ENCODE results near the gene CRYL1.

- TF ChIP-seq, protein P1, sequence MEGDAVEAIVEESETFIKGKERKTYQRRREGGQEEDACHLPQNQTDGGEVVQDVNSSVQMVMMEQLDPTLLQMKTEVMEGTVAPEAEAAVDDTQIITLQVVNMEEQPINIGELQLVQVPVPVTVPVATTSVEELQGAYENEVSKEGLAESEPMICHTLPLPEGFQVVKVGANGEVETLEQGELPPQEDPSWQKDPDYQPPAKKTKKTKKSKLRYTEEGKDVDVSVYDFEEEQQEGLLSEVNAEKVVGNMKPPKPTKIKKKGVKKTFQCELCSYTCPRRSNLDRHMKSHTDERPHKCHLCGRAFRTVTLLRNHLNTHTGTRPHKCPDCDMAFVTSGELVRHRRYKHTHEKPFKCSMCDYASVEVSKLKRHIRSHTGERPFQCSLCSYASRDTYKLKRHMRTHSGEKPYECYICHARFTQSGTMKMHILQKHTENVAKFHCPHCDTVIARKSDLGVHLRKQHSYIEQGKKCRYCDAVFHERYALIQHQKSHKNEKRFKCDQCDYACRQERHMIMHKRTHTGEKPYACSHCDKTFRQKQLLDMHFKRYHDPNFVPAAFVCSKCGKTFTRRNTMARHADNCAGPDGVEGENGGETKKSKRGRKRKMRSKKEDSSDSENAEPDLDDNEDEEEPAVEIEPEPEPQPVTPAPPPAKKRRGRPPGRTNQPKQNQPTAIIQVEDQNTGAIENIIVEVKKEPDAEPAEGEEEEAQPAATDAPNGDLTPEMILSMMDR (conservative IDR thresholded peaks at IDR 0.05; ENCODE audit: low read depth, low read length), result no peak
- TF ChIP-seq RFX5 (IDR thresholded peaks at IDR 0.05; ENCODE audit: low read depth, low read length) (no peak), FOS (IDR thresholded peaks at IDR 0.05; ENCODE audit: low read depth, low read length) (no peak), CEBPB (IDR thresholded peaks at IDR 0.05; ENCODE audit: low read depth, low read length) (no peak), MAZ (IDR thresholded peaks at IDR 0.05; ENCODE audit: borderline replicate concordance, low read depth, low read length) (peak; percentile 82; the same call in 1 of the 2 replicates), POLR2A (IDR thresholded peaks at IDR 0.05; ENCODE audit: low read depth, low read length) (peak; percentile 84), BHLHE40 (IDR thresholded peaks at IDR 0.05; ENCODE audit: low read depth, low read length) (0 out of 2 replicates have a peak, but pooled peaks have one; percentile 1), RCOR1 (IDR thresholded peaks at IDR 0.05; ENCODE audit: insufficient replicate concordance, low read length) (no peak)
Measured at GRCh38 chr13:20566898-20567874, 41.5 kb upstream of the CRYL1 start, which contains the start of gene IFT88.
